GM23338 (cell line): ENCODE measurements around the gene BCAS3. TPM values are rescaled to one million over a fixed set of nuclear protein-coding genes. Genes with fewer than 3 reads are reported as not detected.

Source experiments
- ATAC-seq: fragments of 200-7000 bp; cut with Tn5 transposase; 3 replicates; pipeline ENCODE4 v1.9.1; 2020
- DNase-seq: peaks from one replicate; pipeline ENCODE4 v3.0.0-alpha.2; 2015; ENCODE audit warnings: low spot score
- H2AFZ ChIP-seq: fragments of 200-600 bp; sonication (generic); 2 replicates; pipeline ENCODE4 v1.8.0; 2016; ENCODE audit warnings: antibody characterized with exemption, mild to moderate bottlenecking, moderate library complexity
- H3F3A ChIP-seq: fragments of 200-600 bp; sonication (generic); replicated peaks from 2 replicates; pipeline ENCODE4 v1.8.0; 2017; ENCODE audit warnings: antibody characterized with exemption, mixed run types, low read depth
- H3K27ac ChIP-seq: fragments of 200-600 bp; sonication (generic); 2 replicates; pipeline ENCODE4 v1.6.1; 2016; ENCODE audit warnings: low read depth
- H3K27me3 ChIP-seq: fragments of 200-600 bp; sonication (generic); 2 replicates; pipeline ENCODE4 v1.8.0; 2016; ENCODE audit warnings: mild to moderate bottlenecking, mixed run types, moderate library complexity; ENCODE audit not compliant: insufficient read depth
- H3K36me3 ChIP-seq: fragments of 200-600 bp; sonication (generic); 2 replicates; pipeline ENCODE4 v1.8.0; 2016; ENCODE audit warnings: mild to moderate bottlenecking; ENCODE audit not compliant: insufficient read depth
- H3K4me1 ChIP-seq: fragments of 200-600 bp; sonication (generic); 2 replicates; pipeline ENCODE4 v1.8.0; 2016; ENCODE audit warnings: mild to moderate bottlenecking, moderate library complexity; ENCODE audit not compliant: insufficient read depth
- H3K4me2 ChIP-seq: fragments of 200-600 bp; sonication (generic); 2 replicates; pipeline ENCODE4 v1.7.1; 2017; ENCODE audit warnings: mixed run types
- H3K4me3 ChIP-seq: fragments of 200-600 bp; sonication (generic); 2 replicates; pipeline ENCODE4 v1.6.1; 2016; ENCODE audit warnings: mixed run types
- H3K79me2 ChIP-seq: fragments of 200-600 bp; sonication (generic); replicated peaks from 2 replicates; pipeline ENCODE4 v1.8.0; 2017; ENCODE audit warnings: mild to moderate bottlenecking; ENCODE audit not compliant: insufficient read depth
- H3K9me2 ChIP-seq: fragments of 200-600 bp; sonication (generic); 2 replicates; pipeline ENCODE4 v1.8.0; 2017; ENCODE audit not compliant: insufficient read depth
- H4K20me1 ChIP-seq: fragments of 200-600 bp; sonication (generic); replicated peaks from 2 replicates; pipeline ENCODE4 v1.8.0; 2017; ENCODE audit warnings: mild to moderate bottlenecking; ENCODE audit not compliant: insufficient read depth
- H3K27ac Mint-ChIP-seq: 2 replicates; pipeline ENCODE4 v1.8.0; 2020; ENCODE audit warnings: inconsistent platforms, mild to moderate bottlenecking, moderate library complexity, mixed read lengths
- H3K27me3 Mint-ChIP-seq: 3 replicates; pipeline ENCODE4 v1.8.0; 2022; ENCODE audit warnings: low read depth, mild to moderate bottlenecking, moderate library complexity, mixed read lengths, inconsistent platforms; ENCODE audit not compliant: insufficient read depth, poor library complexity
- H3K36me3 Mint-ChIP-seq: 3 replicates; pipeline ENCODE4 v1.8.0; 2021; ENCODE audit warnings: low read depth, mild to moderate bottlenecking, inconsistent platforms, moderate library complexity, mixed read lengths
- H3K4me1 Mint-ChIP-seq: 3 replicates; pipeline ENCODE4 v1.8.0; 2020; ENCODE audit warnings: mild to moderate bottlenecking, inconsistent platforms, mixed read lengths
- H3K4me3 Mint-ChIP-seq: 3 replicates; pipeline ENCODE4 v1.8.0; 2021; ENCODE audit warnings: moderate library complexity, mild to moderate bottlenecking, inconsistent platforms, mixed read lengths
- H3K9me3 Mint-ChIP-seq: 3 replicates; pipeline ENCODE4 v1.8.0; 2020; ENCODE audit warnings: moderate library complexity, mild to moderate bottlenecking, inconsistent platforms, mixed read lengths
- CREB1 ChIP-seq: fragments of 250-450 bp; sonication (Bioruptor Pico); IDR thresholded peaks from 2 replicates; pipeline ENCODE4 v1.5.0; 2020; ENCODE audit warnings: low read depth, mild to moderate bottlenecking, moderate library complexity
- CTCF ChIP-seq, 2 experiments: fragments of 200-600 bp in 1 of 2; sonication (generic) in 1 of 2; conservative IDR thresholded peaks; 2 replicates each; pipeline versions ENCODE4 v1.5.1 to v1.6.1; 2016 to 2017; ENCODE audit warnings: antibody characterized with exemption in 2 of 2, low read depth in 2 of 2, mild to moderate bottlenecking in 2 of 2, moderate library complexity in 1 of 2
- ETS1 ChIP-seq: IDR thresholded peaks from 2 replicates; pipeline ENCODE4 v1.6.1; 2016; ENCODE audit warnings: antibody characterized with exemption
- EZH2 ChIP-seq: fragments of 200-600 bp; sonication (generic); IDR thresholded peaks from one replicate; pipeline ENCODE4 v1.8.0; 2017; ENCODE audit warnings: antibody characterized with exemption, mild to moderate bottlenecking, low read depth; ENCODE audit not compliant: unreplicated experiment
- EZH2phosphoT487 ChIP-seq: fragments of 200-600 bp; sonication (generic); IDR thresholded peaks from one replicate; pipeline ENCODE4 v1.8.1; 2018; ENCODE audit warnings: antibody characterized with exemption; ENCODE audit not compliant: unreplicated experiment
- JUNB ChIP-seq: IDR thresholded peaks from one replicate; pipeline ENCODE4 v1.6.1; 2016; ENCODE audit warnings: antibody characterized with exemption; ENCODE audit not compliant: unreplicated experiment
- NANOG ChIP-seq: IDR thresholded peaks from 2 replicates; pipeline ENCODE4 v1.6.1; 2016; ENCODE audit warnings: antibody characterized with exemption, borderline replicate concordance
- POLR2AphosphoS5 ChIP-seq: IDR thresholded peaks from 2 replicates; pipeline ENCODE4 v1.6.1; 2016; ENCODE audit warnings: antibody characterized with exemption, low read depth
- REST ChIP-seq: IDR thresholded peaks from one replicate; pipeline ENCODE4 v1.6.1; 2018; ENCODE audit warnings: antibody characterized with exemption; ENCODE audit not compliant: unreplicated experiment
- STAT1 ChIP-seq: IDR thresholded peaks from one replicate; pipeline ENCODE4 v1.6.1; 2016; ENCODE audit warnings: antibody characterized with exemption; ENCODE audit not compliant: unreplicated experiment
- ZNF114 ChIP-seq: fragments of 250-450 bp; sonication (Bioruptor Pico); IDR thresholded peaks from 2 replicates; pipeline ENCODE4 v1.5.0; 2020; ENCODE audit warnings: mild to moderate bottlenecking, moderate library complexity
- ZNF331 ChIP-seq: fragments of 250-450 bp; sonication (Bioruptor Pico); IDR thresholded peaks from 2 replicates; pipeline ENCODE4 v1.5.0; 2020; ENCODE audit warnings: low read depth, mild to moderate bottlenecking, moderate library complexity
- ZNF462 ChIP-seq: fragments of 250-450 bp; sonication (Bioruptor Pico); IDR thresholded peaks from 2 replicates; pipeline ENCODE4 v1.5.0; 2020; ENCODE audit warnings: mild to moderate bottlenecking, moderate library complexity
- polyA plus RNA-seq: library from polyadenylated mRNA; unstranded; fragments of >200 nt; fragmentation: Nextera tagmentation; extraction: Ambion mirVana; gene quantifications from 2 replicates; pipeline ENCODE4 v1.2.1, GENCODE V29; 2016
- total RNA-seq: library from RNA; depleted of rRNA; stranded (reverse); fragments of >200 nt; shearing (Covaris generic); gene quantifications from 2 replicates; pipeline ENCODE4 v1.2.3, GENCODE V29; 2014

Gene BCAS3
- total and polyA plus RNA-seq, 2 experiments from 2014 or later, result 8.2 to 28.0 TPM

GRCh38 chr17:60899115-60899514, 221.5 kb downstream of the BCAS3 start:
- ATAC-seq, result no peak
- Mint-ChIP-seq H3K4me1 (no peaks in the 10 kb centered on the region), H3K27ac (no peak overlapping the region), H3K9me3 (peaks cover 3% of the 10 kb centered on the region; the same call in 2 of the 3 replicates), H3K36me3 (peaks cover 6% of the 10 kb centered on the region; the same call in 2 of the 3 replicates), H3K4me3 (no peak overlapping the region), H3K27me3 (peaks cover 5% of the 10 kb centered on the region)
- no peak overlapping the region for H3K4me3 ChIP-seq
- no peaks in the 10 kb centered on the region for H3F3A ChIP-seq
- no peak overlapping the region for H3K4me2 ChIP-seq
- H3K36me3 ChIP-seq, result no peaks in the 10 kb centered on the region
- H3K4me1 ChIP-seq, result no peaks in the 10 kb centered on the region
- H4K20me1 ChIP-seq, result no peaks in the 10 kb centered on the region
- H3K27ac ChIP-seq, result no peak overlapping the region
- no peaks in the 10 kb centered on the region for H3K9me2 ChIP-seq
- no peaks in the 10 kb centered on the region for H3K79me2 ChIP-seq
- no peaks in the 10 kb centered on the region for H3K27me3 ChIP-seq
- TF ChIP-seq ZNF331 (CRISPR knock-in tag) (no peak), CTCF (conservative IDR thresholded peaks at IDR 0.05; ENCODE audit: low read depth in 2 of 2) (no peak), STAT1 (no peak), ETS1 (no peak), JUNB (no peak), ZNF462 (CRISPR knock-in tag) (no peak), CREB1 (CRISPR knock-in tag) (no peak), EZH2phosphoT487 (no peak), POLR2AphosphoS5 (no peak), EZH2 (no peak), ZNF114 (CRISPR knock-in tag) (no peak), REST (no peak), NANOG (no peak)
- DNase-seq, result no peak
- no peak overlapping the region for H2AFZ ChIP-seq
